Measurements from ENCODE around the gene HMX1. TPM values are rescaled to one million over a fixed set of nuclear protein-coding genes. Genes with fewer than 3 reads are reported as not detected.

Gene HMX1
- total and polyA plus RNA-seq, 10 of the 15 experiments (the other 5 are each of a cell fraction or from before 2014, with no cell fraction given) = not detected

- TF ChIP-seq USF1 (IDR thresholded peaks at IDR 0.05; ENCODE audit: borderline replicate concordance, extremely low read length, insufficient read depth, low read depth, low read length) (no peak), IRF3 (IDR thresholded peaks at IDR 0.05) (no peak)
These were observed 24.8 kb downstream of the HMX1 start (continued) for GRCh38 chr4:8846826-8847225.

- no peak overlapping the region for H2AFZ ChIP-seq (ENCODE audit: control insufficient read depth, low read depth, low read length)
- 24% methylated on average over 9 of the region's 9 CpGs for WGBS (ENCODE audit: insufficient coverage, insufficient replicate concordance, low lambda C conversion rate, missing lambda C conversion rate)
- no peak for FAIRE-seq
- RAD21 ChIA-PET (ENCODE audit: unreplicated experiment) = no interaction called here
- H3K36me3 ChIP-seq (ENCODE audit: control insufficient read depth in 2 of 2, insufficient read depth in 2 of 2, low read length in 1 of 2) = no peaks in the 10 kb centered on the region
- no peaks in the 10 kb centered on the region for H4K20me1 ChIP-seq (ENCODE audit: control insufficient read depth, insufficient read depth)
- no peak for DNase-seq (ENCODE audit: low read depth, low spot score)
- no peaks in the 10 kb centered on the region; the same call in 2 of the 3 replicates for H3K9me3 ChIP-seq (replicated peaks; ENCODE audit: control insufficient read depth, insufficient read depth, low read length)
- no peak overlapping the region for H3K27ac ChIP-seq (ENCODE audit: control insufficient read depth, insufficient read depth)
- H3K9ac ChIP-seq (ENCODE audit: control insufficient read depth, insufficient read depth, low read length) = no peak overlapping the region
- no peaks in the 10 kb centered on the region for H3K27me3 ChIP-seq (replicated peaks in 1 of 2; ENCODE audit: control insufficient read depth in 2 of 2, insufficient read depth in 2 of 2, low read length in 1 of 2)
- CTCF ChIA-PET = no interaction called here
- H3K4me2 ChIP-seq (ENCODE audit: control insufficient read depth, insufficient read depth) = no peak overlapping the region
- no TSS peak for BruUV-seq (replicated peaks)
- ATAC-seq = no peak
- TF ChIP-seq CTCF (IDR thresholded peaks at IDR 0.05 in 2 of 3, conservative IDR thresholded peaks at IDR 0.05 in 1 of 3; ENCODE audit: control insufficient read depth in 2 of 3, extremely low read depth in 1 of 3, insufficient read depth in 1 of 3, low read depth in 3 of 3, low read length in 3 of 3) (no peak), NR2C1 (IDR thresholded peaks at IDR 0.05) (no peak)
- SMC1A ChIA-PET (ENCODE audit: uncharacterized antibody, unreplicated experiment) = no interaction called here
- no peaks in the 10 kb centered on the region for H3K4me1 ChIP-seq (ENCODE audit: control insufficient read depth, insufficient read depth, low read length)
- in situ Hi-C loops (cut with MboI) (no loop called here), intact Hi-C loops (cut with micrococcal nuclease; ENCODE audit: unreplicated experiment) (no loop called here)
- H3K79me2 ChIP-seq (ENCODE audit: control insufficient read depth, insufficient read depth, low read length) = no peaks in the 10 kb centered on the region
- POLR2A ChIA-PET = no interaction called here
- H3K4me3 ChIP-seq = no peak overlapping the region
These were observed 25.5 kb downstream of the HMX1 start for GRCh38 chr4:8846046-8846720.
